Activated CD4-positive, alpha-beta T cell treated with anti-CD3 and anti-CD28 coated beads for 48 hours (primary cell): Measurements from ENCODE around the gene GPM6B.

Experiments used
- DNase-seq: peaks from one replicate; pipeline ENCODE4 v3.0.0-alpha.2; 2020

The GPM6B gene

GRCh38 chrX:13816643-13817627 is at the start of gene GPM6B:
Gene GPM6B, minus strand, starts transcription at chrX:13817093. Its CDS starts 189 bp downstream, at chrX:13816904.
- DNase-seq = no peak

GRCh38 chrX:13864264-13864663 is 47.4 kb upstream of the GPM6B start:
- DNase-seq = no peak

GRCh38 chrX:13863324-13863723 is 46.4 kb upstream of the GPM6B start:
- DNase-seq = no peak

- DNase-seq = no peak
These were observed 42.8 kb upstream of the GPM6B start for GRCh38 chrX:13859724-13860123.

GRCh38 chrX:13857804-13858203 is 40.9 kb upstream of the GPM6B start:
- no peak for DNase-seq

- DNase-seq = no peak
These were observed 39.0 kb upstream of the GPM6B start for GRCh38 chrX:13855689-13856450.

GRCh38 chrX:13854003-13854402 is 37.1 kb upstream of the GPM6B start:
- DNase-seq = no peak

GRCh38 chrX:13852001-13852695 is 35.3 kb upstream of the GPM6B start:
- DNase-seq = no peak

- DNase-seq = no peak
These were observed 29.0 kb upstream of the GPM6B start for GRCh38 chrX:13845721-13846378.

GRCh38 chrX:13843150-13843721 is 26.3 kb upstream of the GPM6B start:
- DNase-seq = no peak

GRCh38 chrX:13840121-13840520 is 23.2 kb upstream of the GPM6B start:
- no peak for DNase-seq

GRCh38 chrX:13837290-13837745 is 20.4 kb upstream of the GPM6B start:
- no peak for DNase-seq

- DNase-seq = no peak
These were observed 19.7 kb upstream of the GPM6B start for GRCh38 chrX:13836575-13836974.

- DNase-seq = no peak
These were observed 18.9 kb upstream of the GPM6B start for GRCh38 chrX:13835825-13836224.

- DNase-seq = no peak
These were observed 17.5 kb upstream of the GPM6B start for GRCh38 chrX:13834355-13834754.

- no peak for DNase-seq
These were observed 13.1 kb upstream of the GPM6B start for GRCh38 chrX:13829983-13830382.

- no peak for DNase-seq
These were observed 11.5 kb upstream of the GPM6B start for GRCh38 chrX:13828392-13828791.

- no peak for DNase-seq
These were observed 10.6 kb upstream of the GPM6B start for GRCh38 chrX:13827298-13828090.

GRCh38 chrX:13826770-13827169 is 9.9 kb upstream of the GPM6B start:
- no peak for DNase-seq

GRCh38 chrX:13825178-13825762 is 8.4 kb upstream of the GPM6B start:
- no peak for DNase-seq

GRCh38 chrX:13824746-13825145 is 7.9 kb upstream of the GPM6B start:
- no peak for DNase-seq
